HepG2 (cell line): ENCODE measurements around the gene SPAG9. TPM values are rescaled to one million over a fixed set of nuclear protein-coding genes. Genes with fewer than 3 reads are reported as not detected.

Experiments used
- ATAC-seq: fragments of 200-7000 bp; cut with Tn5 transposase; 3 replicates; pipeline ENCODE4 v1.9.1; 2020; ENCODE audit warnings: mild to moderate bottlenecking, moderate library complexity
- BruUV-seq: library from RNA; stranded (reverse); fragments of 400-500 nt; replicated peaks from 2 replicates; lab custom pipeline; 2021; lab: Mats Ljungman, UMichigan
- CTCF ChIA-PET: fragments of 300-600 bp; formaldehyde crosslinking; extraction: SDS; loops from one replicate; lab custom pipeline; 2021; ENCODE audit warnings: low total read pairs, inconsistent platforms, low intra/inter-chr PET ratio; lab: Yijun Ruan, JAX
- POLR2A ChIA-PET: fragments of 350-600 bp; sonication (Branson Sonifier 250); formaldehyde crosslinking; loops from one replicate; lab custom pipeline; 2020; ENCODE audit warnings: antibody characterized with exemption, inconsistent platforms; lab: Yijun Ruan, JAX
- DNase-seq: peaks from one replicate; pipeline ENCODE4 v3.0.0-alpha.2; 2015; ENCODE audit warnings: low spot score
- FAIRE-seq: peaks from 3 replicates; lab custom pipeline; 2011; peaks lifted over from hg19 to GRCh38; lab: Jason Lieb, UNC
- H2AFZ ChIP-seq: one replicate; pipeline ENCODE4 v1.6.1; 2011; ENCODE audit warnings: low read length, inconsistent platforms
- H3K27ac ChIP-seq: fragments of 300-600 bp; 3 replicates; pipeline ENCODE4 v1.8.0; 2011; ENCODE audit warnings: mixed run types, mild to moderate bottlenecking, mixed read lengths, low read length, inconsistent platforms; ENCODE audit not compliant: insufficient read depth; ENCODE audit errors: extremely low read length
- H3K27me3 ChIP-seq, 2 experiments: fragments of 200-600 bp in 1 of 2; 2 replicates in 1 of 2; 3 replicates in 1 of 2; pipeline versions ENCODE4 v1.6.0 to v1.8.0; 2011; ENCODE audit warnings: low read length in 2 of 2, mild to moderate bottlenecking in 2 of 2, moderate library complexity in 2 of 2, inconsistent platforms in 1 of 2; ENCODE audit not compliant: insufficient read depth in 2 of 2, control insufficient read depth in 1 of 2
- H3K36me3 ChIP-seq, 2 experiments: fragments of 200-600 bp in 1 of 2; replicated peaks in 1 of 2; 2 replicates in 1 of 2; 3 replicates in 1 of 2; pipeline versions ENCODE4 v1.5.1 to v1.8.0; 2011; ENCODE audit warnings: low read length in 2 of 2, inconsistent platforms in 1 of 2; ENCODE audit not compliant: insufficient read depth in 2 of 2, control insufficient read depth in 1 of 2
- H3K4me1 ChIP-seq: 2 replicates; pipeline ENCODE4 v1.5.1; 2012; ENCODE audit warnings: low read length, inconsistent platforms; ENCODE audit not compliant: insufficient read depth
- H3K4me2 ChIP-seq: 2 replicates; pipeline ENCODE4 v1.6.0; 2011; ENCODE audit warnings: low read depth, low read length, inconsistent platforms
- H3K4me3 ChIP-seq, 3 experiments: fragments of 200-600 bp in 1 of 3; sonication (generic), shearing (Covaris generic) in 1 of 3; replicated peaks in 1 of 3; 2 replicates each; pipeline ENCODE4 v1.5.1; 2011 to 2016; ENCODE audit warnings: low read length in 3 of 3, inconsistent platforms in 2 of 3, low read depth in 2 of 3, mild to moderate bottlenecking in 2 of 3, control low read depth in 1 of 3, mixed read lengths in 1 of 3; ENCODE audit not compliant: insufficient read depth in 1 of 3
- H3K79me2 ChIP-seq: one replicate; pipeline ENCODE4 v1.6.1; 2011; ENCODE audit warnings: low read length, inconsistent platforms; ENCODE audit not compliant: insufficient read depth
- H3K9ac ChIP-seq: 2 replicates; pipeline ENCODE4 v1.6.0; 2011; ENCODE audit warnings: mild to moderate bottlenecking, low read depth, low read length, inconsistent platforms; ENCODE audit not compliant: insufficient read depth
- H3K9me3 ChIP-seq: 2 replicates; pipeline ENCODE4 v1.5.1; 2012; ENCODE audit warnings: mild to moderate bottlenecking, low read length
- H4K20me1 ChIP-seq: 2 replicates; pipeline ENCODE4 v1.6.0; 2011; ENCODE audit warnings: inconsistent platforms, mild to moderate bottlenecking, low read length, moderate library complexity; ENCODE audit not compliant: insufficient read depth
- ADNP ChIP-seq: sonication (generic); formaldehyde crosslinking; IDR thresholded peaks from 2 replicates; pipeline ENCODE4 v1.4.0; 2020; ENCODE audit warnings: missing genetic modification reagents
- AKNA ChIP-seq: sonication (generic); formaldehyde crosslinking; IDR thresholded peaks from 2 replicates; pipeline ENCODE4 v1.4.0; 2020; ENCODE audit warnings: missing genetic modification reagents, borderline replicate concordance
- ELF4 ChIP-seq: sonication (generic); formaldehyde crosslinking; IDR thresholded peaks from 2 replicates; pipeline ENCODE4 v1.5.0; 2020; ENCODE audit warnings: missing genetic modification reagents, mild to moderate bottlenecking, moderate library complexity, borderline replicate concordance
- EZH2 ChIP-seq: conservative IDR thresholded peaks from 2 replicates; pipeline ENCODE4 v1.6.1; 2012; ENCODE audit warnings: mild to moderate bottlenecking, low read depth, low read length, moderate library complexity
- FOXM1 ChIP-seq: sonication (generic); formaldehyde crosslinking; IDR thresholded peaks from 2 replicates; pipeline ENCODE4 v1.5.0; 2020; ENCODE audit warnings: missing genetic modification reagents
- GFI1 ChIP-seq: sonication (generic); formaldehyde crosslinking; IDR thresholded peaks from 2 replicates; pipeline ENCODE4 v1.5.0; 2020; ENCODE audit warnings: missing genetic modification reagents, mild to moderate bottlenecking, borderline replicate concordance
- KDM1A ChIP-seq: IDR thresholded peaks from 2 replicates; pipeline ENCODE4 v1.6.1; 2016; ENCODE audit warnings: missing compliant biosample characterization
- LCORL ChIP-seq, 2 experiments: fragments of 450-650 bp in 1 of 2; sonication (generic) in 1 of 2; formaldehyde crosslinking in 1 of 2; IDR thresholded peaks; 2 replicates each; pipeline versions ENCODE4 v1.5.0 to v1.6.1; 2017 to 2020; ENCODE audit warnings: antibody characterized with exemption in 1 of 2, missing genetic modification reagents in 1 of 2
- MED1 ChIP-seq: sonication (generic); formaldehyde crosslinking; IDR thresholded peaks from 2 replicates; pipeline ENCODE4 v1.4.0; 2020; ENCODE audit warnings: missing genetic modification reagents
- MTA1 ChIP-seq: sonication (generic); formaldehyde crosslinking; IDR thresholded peaks from 2 replicates; pipeline ENCODE4 v1.4.0; 2020; ENCODE audit warnings: missing genetic modification reagents, mild to moderate bottlenecking, borderline replicate concordance
- NR2F6 ChIP-seq, 2 experiments: IDR thresholded peaks; 2 replicates each; pipeline ENCODE4 v1.6.1; 2016; ENCODE audit warnings: antibody characterized with exemption in 1 of 2, mild to moderate bottlenecking in 1 of 2
- RCOR2 ChIP-seq: IDR thresholded peaks from 2 replicates; pipeline ENCODE4 v1.6.1; 2016; ENCODE audit warnings: missing biosample characterization, missing genetic modification reagents
- SMAD3 ChIP-seq: sonication (generic); formaldehyde crosslinking; IDR thresholded peaks from 2 replicates; pipeline ENCODE4 v1.4.0; 2020; ENCODE audit warnings: missing genetic modification reagents
- SMAD9 ChIP-seq: sonication (generic); formaldehyde crosslinking; IDR thresholded peaks from 2 replicates; pipeline ENCODE4 v1.5.1; 2020; ENCODE audit warnings: mild to moderate bottlenecking, missing genetic modification reagents
- U2AF2 ChIP-seq: fragments of 200-400 bp; formaldehyde crosslinking; IDR thresholded peaks from 2 replicates; pipeline ENCODE4 v1.6.1; 2017; ENCODE audit warnings: low read depth, mild to moderate bottlenecking, low read length
- ZMYM2 ChIP-seq: sonication (generic); formaldehyde crosslinking; IDR thresholded peaks from 2 replicates; pipeline ENCODE4 v1.8.0; 2022; ENCODE audit warnings: mild to moderate bottlenecking, missing genetic modification reagents
- ZMYM3 ChIP-seq: sonication (generic); formaldehyde crosslinking; IDR thresholded peaks from 2 replicates; pipeline ENCODE4 v1.5.1; 2020; ENCODE audit warnings: mild to moderate bottlenecking, missing genetic modification reagents
- ZNF160 ChIP-seq: sonication (generic); formaldehyde crosslinking; IDR thresholded peaks from 2 replicates; pipeline ENCODE4 v1.8.0; 2022; ENCODE audit warnings: mild to moderate bottlenecking, inconsistent platforms, missing genetic modification reagents
- ZNF354B ChIP-seq: sonication (generic); formaldehyde crosslinking; IDR thresholded peaks from 2 replicates; pipeline ENCODE4 v1.8.0; 2022; ENCODE audit warnings: mild to moderate bottlenecking, missing genetic modification reagents
- ZNF558 ChIP-seq: sonication (generic); formaldehyde crosslinking; IDR thresholded peaks from 2 replicates; pipeline ENCODE4 v1.9.0; 2022; ENCODE audit warnings: mild to moderate bottlenecking, missing genetic modification reagents, borderline replicate concordance
- ZNF629 ChIP-seq: sonication (generic); formaldehyde crosslinking; conservative IDR thresholded peaks from 2 replicates; pipeline ENCODE4 v1.5.0; 2020; ENCODE audit warnings: missing genetic modification reagents
- WGBS: methylation state at CpG from one replicate; pipeline ENCODE4 v1.1.6; 2017; ENCODE audit warnings: low lambda C conversion rate; 5-methylcytosine and 5-hydroxymethylcytosine counted together
- in situ Hi-C: cut with HindIII; loops from 2 replicates; pipeline ENCODE4 v1.10.0; 2017; ENCODE audit warnings: low pct_unique_long_range_greater_than_20kb; ENCODE audit not compliant: extremely low pct_ligation_motif_present
- intact Hi-C: fragments of 100-400 bp; cut with micrococcal nuclease; formaldehyde crosslinking; loops from one replicate; pipeline ENCODE4 v1.10.0; 2022; ENCODE audit not compliant: unreplicated experiment
- polyA plus RNA-seq, 8 experiments: library from polyadenylated mRNA; depleted of rRNA in 3 of 8; stranded (reverse) in 7 of 8; unstranded in 1 of 8; fragments of >200 nt; fragmentation: Illumina TruSeq in 4 of 8; extraction: Trizol in 4 of 8; gene quantifications; 2 replicates each; pipeline versions ENCODE4 v1.2.1 to v1.2.3, GENCODE V29; 2011 to 2016; ENCODE audit warnings: low read depth in 4 of 8, missing spikeins in 1 of 8, mixed read lengths in 1 of 8; ENCODE audit not compliant: insufficient read depth in 1 of 8
- total RNA-seq, 5 experiments: library from RNA; depleted of rRNA; stranded (reverse); fragments of >200 nt; fragmentation: Illumina TruSeq; extraction: Trizol; gene quantifications; 2 replicates each; pipeline ENCODE4 v1.2.3, GENCODE V29; 2016; ENCODE audit warnings: low read depth in 1 of 5

Gene SPAG9
- total and polyA plus RNA-seq, 2 of the 13 experiments (the other 11 are each of a cell fraction or from before 2014, with no cell fraction given) = 43.2 to 78.6 TPM

DNA sequence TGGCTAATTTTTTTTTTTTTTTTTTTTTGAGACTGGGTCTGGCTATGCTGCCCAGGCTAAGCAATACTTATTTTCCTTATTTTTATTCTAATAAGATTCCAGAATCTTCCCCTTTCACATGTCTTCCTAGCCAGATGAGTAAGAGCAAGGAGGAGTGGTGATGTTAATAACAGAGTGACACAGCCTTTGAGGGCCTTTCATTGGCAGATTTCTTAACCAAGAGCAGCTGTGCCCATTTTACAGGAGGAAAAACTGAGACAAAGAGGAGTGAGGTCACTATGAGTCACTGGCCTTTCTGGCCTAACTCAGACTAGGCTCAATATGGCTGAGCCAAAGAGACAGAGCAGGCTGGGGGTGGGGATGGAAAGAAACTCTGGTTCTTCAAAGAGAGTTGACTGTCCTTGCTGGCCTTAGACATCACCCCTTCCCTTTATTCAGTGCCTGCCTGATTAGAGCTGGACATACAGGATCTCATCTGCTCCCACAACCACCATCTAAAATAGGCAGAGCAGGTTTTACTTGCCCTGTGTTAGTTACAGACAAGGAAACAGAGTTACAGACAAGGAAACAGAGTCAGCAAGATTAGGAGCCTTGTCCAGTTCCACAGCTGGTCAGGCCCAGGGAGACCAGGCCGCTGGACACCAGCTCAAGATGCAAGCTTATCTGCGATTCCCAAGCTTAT lies 204.5 kb downstream of the SPAG9 start:
- Histone ChIP-seq H4K20me1 (no peaks in the 10 kb centered on the region), H3K9ac (no peak overlapping the region), H3K4me2 (no peak overlapping the region), H3K36me3 (no peaks in the 10 kb centered on the region), H3K9me3 (no peaks in the 10 kb centered on the region), H3K27me3 (0 out of 5 replicates have a peak, but pooled peaks cover 0 to 2% of the 10 kb centered on the region in 2 experiments), H3K79me2 (no peaks in the 10 kb centered on the region), H3K27ac (peak overlapping the region; percentile 77), H2AFZ (no peak overlapping the region), H3K4me3 (no peak overlapping the region), H3K4me1 (peaks cover 85% of the 10 kb centered on the region)
- FAIRE-seq (peak; percentile 21), ATAC-seq (no peak), DNase-seq (no peak)
- in situ Hi-C loops (no loop called here), intact Hi-C loops (no loop called here)
- WGBS = 96% methylated on average over 2 of the region's 2 CpGs
- CTCF ChIA-PET = no interaction called here
- no TSS peak for BruUV-seq
- POLR2A ChIA-PET = interaction anchor here (0.9 to 11.0 kb wide), 12 partner anchors 9 to 197 kb away, joined by 3 to 177 read pairs (median 12); partner anchors contain the start of genes LUC7L3 and TOB1
- no peak for TF ChIP-seq LCORL (IDR thresholded peaks at IDR 0.05)
- no peak for TF ChIP-seq LCORL (CRISPR knock-in tag; IDR thresholded peaks at IDR 0.05)
- no peak for TF ChIP-seq U2AF2
- TF ChIP-seq ZMYM2 = 0 out of 2 replicates have a peak, but pooled peaks have one; percentile 33
- 0 out of 2 replicates have a peak, but pooled peaks have one; percentile 11 for TF ChIP-seq MED1 (CRISPR knock-in tag)
- peak; percentile 90 for TF ChIP-seq RCOR2
- no peak for TF ChIP-seq FOXM1 (CRISPR knock-in tag)
- TF ChIP-seq ZNF354B (CRISPR knock-in tag) = 0 out of 2 replicates have a peak, but pooled peaks have one; percentile 17
- TF ChIP-seq AKNA (CRISPR knock-in tag) = peak; percentile 42; the same call in 1 of the 2 replicates
- no peak for TF ChIP-seq EZH2
- peak; percentile 97 for TF ChIP-seq ZMYM3 (CRISPR knock-in tag)
- TF ChIP-seq SMAD3 (CRISPR knock-in tag) = no peak
- no peak for TF ChIP-seq SMAD9 (CRISPR knock-in tag)
- TF ChIP-seq NR2F6 (IDR thresholded peaks at IDR 0.05) = no peak
- TF ChIP-seq NR2F6 (CRISPR knock-in tag; IDR thresholded peaks at IDR 0.05) = peak; percentile 17; the same call in 1 of the 2 replicates
- no peak for TF ChIP-seq MTA1 (CRISPR knock-in tag)
- no peak for TF ChIP-seq ELF4 (CRISPR knock-in tag)
- no peak for TF ChIP-seq GFI1 (CRISPR knock-in tag)
- no peak for TF ChIP-seq ZNF160
- peak; percentile 98 for TF ChIP-seq ZNF629 (CRISPR knock-in tag)
- peak; percentile 95 for TF ChIP-seq KDM1A (CRISPR knock-in tag)
- no peak for TF ChIP-seq ZNF558 (CRISPR knock-in tag)
- peak; percentile 85 for TF ChIP-seq ADNP (CRISPR knock-in tag)
